ENCODE results near the gene PTPRU. TPM values are rescaled to one million over a fixed set of nuclear protein-coding genes. Genes with fewer than 3 reads are reported as not detected.

The PTPRU gene
- total and polyA plus RNA-seq, 2 of the 8 experiments (the other 6 are each of a cell fraction or from before 2014, with no cell fraction given), result 33.8 to 41.8 TPM

GRCh38 chr1:29197993-29198392 is 38.3 kb upstream of the PTPRU start:
- H2BK5ac ChIP-seq (ENCODE audit: low read depth, low read length), result no peak overlapping the region
- no peak overlapping the region for H4K8ac ChIP-seq (ENCODE audit: extremely low read depth, insufficient read depth, low read length)
- no peaks in the 10 kb centered on the region for H4K20me1 ChIP-seq (replicated peaks in 1 of 2; ENCODE audit: control insufficient read depth in 1 of 2, insufficient read depth in 2 of 2, low read length in 2 of 2)
- ChIA-PET POLR2A (ENCODE audit: partially characterized antibody) (interaction anchor here (0.8 to 5.2 kb wide), 9 partner anchors 12 to 283 kb away, joined by 3 to 37 read pairs (median 4); partner anchors contain the start of genes EPB41, SRSF4 and TMEM200B), CTCF (ENCODE audit: partially characterized antibody) (interaction anchor here (0.6 to 2.8 kb wide), 36 partner anchors 10 to 1914 kb away, joined by 3 to 29 read pairs (median 5); partner anchors contain the start of genes SRSF4 and TMEM200B)
- H3K36me3 ChIP-seq (ENCODE audit: control insufficient read depth in 2 of 4, insufficient read depth in 4 of 4, low read length in 3 of 4), result peaks cover 2 to 24% (median 20%) of the 10 kb centered on the region in 4 experiments; a peak in 6 of 8 replicates
- no peak overlapping the region for H3K4ac ChIP-seq (replicated peaks; ENCODE audit: insufficient read length, low read depth, low read length)
- no peaks in the 10 kb centered on the region for H3K27me3 ChIP-seq (replicated peaks in 1 of 4; ENCODE audit: control insufficient read depth in 3 of 4, extremely low read depth in 1 of 4, insufficient read depth in 3 of 4, low read length in 3 of 4)
- H3K79me2 ChIP-seq (ENCODE audit: control insufficient read depth in 1 of 2, insufficient read depth in 2 of 2, low read length in 2 of 2), result no peaks in the 10 kb centered on the region
- H3K23me2 ChIP-seq (ENCODE audit: low read depth, low read length), result no peaks in the 10 kb centered on the region
- WGBS, 2 experiments (ENCODE audit: extremely low coverage in 1 of 2, insufficient coverage in 1 of 2, insufficient read length in 1 of 2, insufficient replicate concordance in 2 of 2, low coverage in 1 of 2, low lambda C conversion rate in 2 of 2, missing lambda C conversion rate in 1 of 2), result 91% methylated on average over 12 of the region's 12 CpGs; no CpG with 5 or more reads in 1 of the 2 experiments
- H4K91ac ChIP-seq (replicated peaks; ENCODE audit: insufficient read length, low read length), result no peak overlapping the region
- H3K4me3 ChIP-seq (ENCODE audit: extremely low read depth in 1 of 4, insufficient read depth in 2 of 4, low read depth in 3 of 4, low read length in 4 of 4), result no peak overlapping the region
- H3K4me1 ChIP-seq (replicated peaks in 1 of 4; ENCODE audit: control insufficient read depth in 3 of 4, insufficient read depth in 4 of 4, low read length in 3 of 4), result peaks cover 0 to 6% (median 2%) of the 10 kb centered on the region in 4 experiments; a peak in 2 of 7 replicates
- H2AK5ac ChIP-seq (ENCODE audit: low read depth, low read length), result no peak overlapping the region
- no peak for FAIRE-seq
- no peaks in the 10 kb centered on the region for H3K9me3 ChIP-seq (ENCODE audit: insufficient read depth in 2 of 2, low read depth in 1 of 2, low read length in 1 of 2)
- no peak overlapping the region for H2BK120ac ChIP-seq (replicated peaks; ENCODE audit: low read depth, low read length)
- no peaks in the 10 kb centered on the region for H3K79me1 ChIP-seq (ENCODE audit: low read depth, low read length)
- H2BK15ac ChIP-seq (ENCODE audit: low read length), result 0 out of 2 replicates have a peak overlapping the region, but pooled peaks have one; percentile 16
- no peak overlapping the region for H3K4me2 ChIP-seq (ENCODE audit: insufficient read depth in 1 of 2, low read depth in 2 of 2, low read length in 2 of 2)
- H3K18ac ChIP-seq (ENCODE audit: extremely low read depth, low read length), result no peak overlapping the region
- H2BK12ac ChIP-seq (ENCODE audit: low read depth, low read length), result no peak overlapping the region
- H3K27ac ChIP-seq (ENCODE audit: low read depth, low read length), result no peak overlapping the region
- H3K56ac ChIP-seq (replicated peaks; ENCODE audit: insufficient read length, low read depth, low read length), result no peak overlapping the region
- H3K9ac ChIP-seq (replicated peaks in 1 of 4; ENCODE audit: extremely low read depth in 1 of 4, low read depth in 3 of 4, low read length in 3 of 4), result no peak overlapping the region
- no peak overlapping the region for H3K14ac ChIP-seq (ENCODE audit: insufficient read length)
- H3K23ac ChIP-seq (ENCODE audit: insufficient read length), result no peak overlapping the region
- H2BK20ac ChIP-seq (ENCODE audit: low read length), result no peak overlapping the region
- no peak overlapping the region for H4K5ac ChIP-seq (ENCODE audit: insufficient read length, low read depth, low read length)
- no peak overlapping the region for H2AFZ ChIP-seq (ENCODE audit: low read length)
- no peak for DNase-seq (ENCODE audit: low read depth in 1 of 2, low spot score in 2 of 2)
- TF ChIP-seq ASH2L (IDR thresholded peaks at IDR 0.05; ENCODE audit: low read length) (no peak), NANOG (IDR thresholded peaks at IDR 0.05; ENCODE audit: insufficient read depth, low read depth, low read length, poor library complexity, severe bottlenecking) (no peak), GTF2F1 (IDR thresholded peaks at IDR 0.05; ENCODE audit: borderline replicate concordance, low read depth, low read length) (no peak), GABPA (IDR thresholded peaks at IDR 0.05; ENCODE audit: borderline replicate concordance, insufficient read depth, low read length) (no peak), JUN (IDR thresholded peaks at IDR 0.05; ENCODE audit: low read depth, low read length) (no peak), KDM4A (IDR thresholded peaks at IDR 0.05; ENCODE audit: low read depth, low read length, severe bottlenecking) (no peak), CHD1 (IDR thresholded peaks at IDR 0.05; ENCODE audit: low read depth, low read length) (no peak), CEBPB (IDR thresholded peaks at IDR 0.05; ENCODE audit: low read depth, low read length) (no peak), SIN3A (conservative IDR thresholded peaks at IDR 0.05 in 1 of 2, IDR thresholded peaks at IDR 0.05 in 1 of 2; ENCODE audit: low read depth in 1 of 2, low read length in 2 of 2) (no peak), CREB1 (IDR thresholded peaks at IDR 0.05) (no peak), CHD2 (IDR thresholded peaks at IDR 0.05; ENCODE audit: low read length) (no peak), SP1 (IDR thresholded peaks at IDR 0.05; ENCODE audit: low read depth, low read length) (no peak), EZH2 (IDR thresholded peaks at IDR 0.05; ENCODE audit: low read depth, low read length, severe bottlenecking) (no peak), POLR2AphosphoS5 (IDR thresholded peaks at IDR 0.05; ENCODE audit: low read depth, low read length) (no peak), EGR1 (IDR thresholded peaks at IDR 0.05; ENCODE audit: borderline replicate concordance, low read depth, low read length) (no peak)

All from H1 (cell line).